ENCODE measurements around the gene CCDC92. TPM values are rescaled to one million over a fixed set of nuclear protein-coding genes. Genes with fewer than 3 reads are reported as not detected.
A peak's percentile ranks its signal among the peaks of the same experiment; 100 is the strongest.

The CCDC92 gene
- total RNA-seq, 1 donor from 2014 or later, result 4.8 TPM

DNA sequence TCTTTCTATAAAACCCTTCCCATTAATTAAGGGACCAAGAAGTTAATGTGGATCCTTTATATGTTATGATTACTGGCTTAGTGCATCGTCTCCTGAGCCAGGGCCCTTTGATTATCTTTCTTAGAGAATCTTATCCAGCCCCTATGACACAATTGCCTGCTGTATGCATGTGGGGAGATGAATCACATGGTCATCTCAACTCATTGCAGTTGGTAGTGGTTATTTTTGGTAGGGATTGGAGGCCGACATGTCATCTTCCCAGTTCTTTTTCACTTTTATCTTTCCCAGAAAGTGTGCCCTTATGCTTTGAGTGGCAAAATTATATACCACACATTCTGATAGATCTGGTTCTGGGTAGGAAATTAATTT, 26.3 kb upstream of the CCDC92 start:
- peaks cover 72% of the 10 kb centered on the region for H3K79me2 ChIP-seq (ENCODE audit: low read depth)
- H4K20me1 ChIP-seq (ENCODE audit: low read depth), result peaks cover 98% of the 10 kb centered on the region
- no peaks in the 10 kb centered on the region for H3K9me3 Mint-ChIP-seq
- H3K4me1 Mint-ChIP-seq, result peaks cover 24% of the 10 kb centered on the region
- H3K9me3 ChIP-seq (ENCODE audit: low read depth), result no peaks in the 10 kb centered on the region
- H3K27ac ChIP-seq, result no peak overlapping the region
- no peak overlapping the region for H2AFZ ChIP-seq (replicated peaks)
- H3K4me2 ChIP-seq, result no peak overlapping the region
- H3K9ac ChIP-seq, result no peak overlapping the region
- H3K4me3 Mint-ChIP-seq, result no peak overlapping the region
- no peak for DNase-seq (ENCODE audit: low spot score)
- H3K27me3 ChIP-seq, result no peaks in the 10 kb centered on the region
- no peaks in the 10 kb centered on the region for H3K27me3 Mint-ChIP-seq (ENCODE audit: insufficient read depth, low read depth)
- TF ChIP-seq EZH2 (IDR thresholded peaks at IDR 0.05), result no peak
- TF ChIP-seq CTCF (IDR thresholded peaks at IDR 0.05), result no peak
- TF ChIP-seq EZH2phosphoT487 (IDR thresholded peaks at IDR 0.05), result no peak
- no peak overlapping the region for H3K27ac Mint-ChIP-seq
- peaks cover 19% of the 10 kb centered on the region for H3F3A ChIP-seq (ENCODE audit: low read depth)
- H3K4me1 ChIP-seq, result peaks cover 23% of the 10 kb centered on the region
- peaks cover 18% of the 10 kb centered on the region for H3K36me3 Mint-ChIP-seq
- H3K36me3 ChIP-seq, result no peaks in the 10 kb centered on the region
- H3K4me3 ChIP-seq, result no peak overlapping the region

DNA sequence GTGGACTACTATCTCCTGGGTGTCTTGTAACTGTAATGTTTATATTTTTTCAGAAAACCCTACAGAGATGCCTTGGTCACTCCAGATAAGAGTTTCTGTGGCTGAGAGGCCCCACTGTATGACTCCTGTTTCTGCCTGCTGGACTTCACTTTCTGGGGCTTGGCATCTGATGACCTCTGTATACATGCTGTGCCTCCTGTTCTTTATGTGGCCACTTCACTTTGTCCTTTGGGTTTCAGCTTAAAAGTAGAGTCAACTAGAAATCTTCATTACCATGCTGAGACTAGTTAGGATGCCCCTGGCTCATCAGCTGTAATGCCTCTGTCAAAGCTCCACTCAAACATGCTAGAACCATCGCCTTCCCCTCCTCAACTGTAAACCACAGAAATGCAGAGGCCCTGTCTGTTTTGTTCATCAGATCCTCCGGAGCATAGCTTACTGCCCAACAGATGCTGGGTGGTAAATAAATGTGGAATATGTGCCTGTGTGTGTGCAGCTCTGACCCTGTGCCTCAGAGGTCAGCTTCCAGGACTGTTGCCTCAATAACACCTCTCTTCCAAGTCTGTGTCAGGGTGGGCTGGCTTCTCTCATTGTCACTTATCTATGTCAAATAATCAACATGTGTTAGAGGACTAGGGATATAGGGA, 25.8 kb upstream of the CCDC92 start:
- Histone ChIP-seq H3K36me3 (no peaks in the 10 kb centered on the region), H3K27me3 (no peaks in the 10 kb centered on the region), H3K79me2 (ENCODE audit: low read depth) (peaks cover 77% of the 10 kb centered on the region), H3K4me2 (no peak overlapping the region), H4K20me1 (ENCODE audit: low read depth) (peaks cover 98% of the 10 kb centered on the region), H3K9me3 (ENCODE audit: low read depth) (no peaks in the 10 kb centered on the region), H3K27ac (no peak overlapping the region), H3K9ac (no peak overlapping the region), H3K4me3 (no peak overlapping the region), H3F3A (ENCODE audit: low read depth) (peaks cover 19% of the 10 kb centered on the region), H3K4me1 (peaks cover 23% of the 10 kb centered on the region), H2AFZ (replicated peaks) (no peak overlapping the region)
- Mint-ChIP-seq H3K36me3 (peaks cover 23% of the 10 kb centered on the region), H3K9me3 (no peaks in the 10 kb centered on the region), H3K27ac (no peak overlapping the region), H3K4me3 (no peak overlapping the region), H3K27me3 (ENCODE audit: insufficient read depth, low read depth) (no peaks in the 10 kb centered on the region), H3K4me1 (peaks cover 26% of the 10 kb centered on the region)
- TF ChIP-seq EZH2phosphoT487 (IDR thresholded peaks at IDR 0.05), result no peak
- TF ChIP-seq EZH2 (IDR thresholded peaks at IDR 0.05), result no peak
- TF ChIP-seq CTCF (IDR thresholded peaks at IDR 0.05), result no peak
- DNase-seq (ENCODE audit: low spot score), result no peak

GRCh38 chr12:123997908-123998307, 25.3 kb upstream of the CCDC92 start:
- H3K4me2 ChIP-seq, result no peak overlapping the region
- Mint-ChIP-seq H3K9me3 (no peaks in the 10 kb centered on the region), H3K27ac (peak overlapping the region; percentile 4), H3K4me1 (peaks cover 26% of the 10 kb centered on the region), H3K4me3 (no peak overlapping the region), H3K36me3 (peaks cover 23% of the 10 kb centered on the region), H3K27me3 (ENCODE audit: insufficient read depth, low read depth) (no peaks in the 10 kb centered on the region)
- peaks cover 23% of the 10 kb centered on the region for H3K4me1 ChIP-seq
- no peak overlapping the region for H3K9ac ChIP-seq
- no peak overlapping the region for H3K4me3 ChIP-seq
- no peak overlapping the region for H2AFZ ChIP-seq (replicated peaks)
- no peaks in the 10 kb centered on the region for H3K27me3 ChIP-seq
- no peak overlapping the region for H3K27ac ChIP-seq
- TF ChIP-seq EZH2phosphoT487 (IDR thresholded peaks at IDR 0.05) (no peak), EZH2 (IDR thresholded peaks at IDR 0.05) (no peak), CTCF (IDR thresholded peaks at IDR 0.05) (no peak)
- peaks cover 19% of the 10 kb centered on the region for H3F3A ChIP-seq (ENCODE audit: low read depth)
- peaks cover 98% of the 10 kb centered on the region for H4K20me1 ChIP-seq (ENCODE audit: low read depth)
- no peak for DNase-seq (ENCODE audit: low spot score)
- no peaks in the 10 kb centered on the region for H3K9me3 ChIP-seq (ENCODE audit: low read depth)
- H3K36me3 ChIP-seq, result no peaks in the 10 kb centered on the region
- peaks cover 82% of the 10 kb centered on the region for H3K79me2 ChIP-seq (ENCODE audit: low read depth)
